HepG2 (cell line): Measurements from ENCODE around the gene KDELR3. TPM values are rescaled to one million over a fixed set of nuclear protein-coding genes. Genes with fewer than 3 reads are reported as not detected.

ENCODE experiments used
- ATAC-seq: fragments of 200-7000 bp; cut with Tn5 transposase; 3 replicates; pipeline ENCODE4 v1.9.1; 2020; ENCODE audit warnings: mild to moderate bottlenecking, moderate library complexity
- BruUV-seq: library from RNA; stranded (reverse); fragments of 400-500 nt; replicated peaks from 2 replicates; lab custom pipeline; 2021; lab: Mats Ljungman, UMichigan
- CTCF ChIA-PET: fragments of 300-600 bp; formaldehyde crosslinking; extraction: SDS; loops from one replicate; lab custom pipeline; 2021; ENCODE audit warnings: low total read pairs, inconsistent platforms, low intra/inter-chr PET ratio; lab: Yijun Ruan, JAX
- POLR2A ChIA-PET: fragments of 350-600 bp; sonication (Branson Sonifier 250); formaldehyde crosslinking; loops from one replicate; lab custom pipeline; 2020; ENCODE audit warnings: antibody characterized with exemption, inconsistent platforms; lab: Yijun Ruan, JAX
- DNase-seq: peaks from one replicate; pipeline ENCODE4 v3.0.0-alpha.2; 2015; ENCODE audit warnings: low spot score
- FAIRE-seq: peaks from 3 replicates; lab custom pipeline; 2011; peaks lifted over from hg19 to GRCh38; lab: Jason Lieb, UNC
- H2AFZ ChIP-seq: one replicate; pipeline ENCODE4 v1.6.1; 2011; ENCODE audit warnings: low read length, inconsistent platforms
- H3K27ac ChIP-seq: fragments of 300-600 bp; 3 replicates; pipeline ENCODE4 v1.8.0; 2011; ENCODE audit warnings: mixed run types, mild to moderate bottlenecking, mixed read lengths, low read length, inconsistent platforms; ENCODE audit not compliant: insufficient read depth; ENCODE audit errors: extremely low read length
- H3K27me3 ChIP-seq, 2 experiments: fragments of 200-600 bp in 1 of 2; 2 replicates in 1 of 2; 3 replicates in 1 of 2; pipeline versions ENCODE4 v1.6.0 to v1.8.0; 2011; ENCODE audit warnings: low read length in 2 of 2, mild to moderate bottlenecking in 2 of 2, moderate library complexity in 2 of 2, inconsistent platforms in 1 of 2; ENCODE audit not compliant: insufficient read depth in 2 of 2, control insufficient read depth in 1 of 2
- H3K36me3 ChIP-seq, 2 experiments: fragments of 200-600 bp in 1 of 2; replicated peaks in 1 of 2; 2 replicates in 1 of 2; 3 replicates in 1 of 2; pipeline versions ENCODE4 v1.5.1 to v1.8.0; 2011; ENCODE audit warnings: low read length in 2 of 2, inconsistent platforms in 1 of 2; ENCODE audit not compliant: insufficient read depth in 2 of 2, control insufficient read depth in 1 of 2
- H3K4me1 ChIP-seq: 2 replicates; pipeline ENCODE4 v1.5.1; 2012; ENCODE audit warnings: low read length, inconsistent platforms; ENCODE audit not compliant: insufficient read depth
- H3K4me2 ChIP-seq: 2 replicates; pipeline ENCODE4 v1.6.0; 2011; ENCODE audit warnings: low read depth, low read length, inconsistent platforms
- H3K4me3 ChIP-seq, 3 experiments: fragments of 200-600 bp in 1 of 3; sonication (generic), shearing (Covaris generic) in 1 of 3; replicated peaks in 1 of 3; 2 replicates each; pipeline ENCODE4 v1.5.1; 2011 to 2016; ENCODE audit warnings: low read length in 3 of 3, inconsistent platforms in 2 of 3, low read depth in 2 of 3, mild to moderate bottlenecking in 2 of 3, control low read depth in 1 of 3, mixed read lengths in 1 of 3; ENCODE audit not compliant: insufficient read depth in 1 of 3
- H3K79me2 ChIP-seq: one replicate; pipeline ENCODE4 v1.6.1; 2011; ENCODE audit warnings: low read length, inconsistent platforms; ENCODE audit not compliant: insufficient read depth
- H3K9ac ChIP-seq: 2 replicates; pipeline ENCODE4 v1.6.0; 2011; ENCODE audit warnings: mild to moderate bottlenecking, low read depth, low read length, inconsistent platforms; ENCODE audit not compliant: insufficient read depth
- H3K9me3 ChIP-seq: 2 replicates; pipeline ENCODE4 v1.5.1; 2012; ENCODE audit warnings: mild to moderate bottlenecking, low read length
- H4K20me1 ChIP-seq: 2 replicates; pipeline ENCODE4 v1.6.0; 2011; ENCODE audit warnings: inconsistent platforms, mild to moderate bottlenecking, low read length, moderate library complexity; ENCODE audit not compliant: insufficient read depth
- EZH2 ChIP-seq: conservative IDR thresholded peaks from 2 replicates; pipeline ENCODE4 v1.6.1; 2012; ENCODE audit warnings: mild to moderate bottlenecking, low read depth, low read length, moderate library complexity
- POLR2A ChIP-seq, 2 experiments: IDR thresholded peaks; 2 replicates each; pipeline ENCODE4 v1.6.1; 2011; ENCODE audit warnings: low read depth in 2 of 2, low read length in 2 of 2, mild to moderate bottlenecking in 1 of 2, moderate library complexity in 1 of 2; ENCODE audit not compliant: insufficient read depth in 1 of 2
- SP5 ChIP-seq: IDR thresholded peaks from 2 replicates; pipeline ENCODE4 v1.6.1; 2016; ENCODE audit warnings: low read depth, borderline replicate concordance
- ZFP36L1 ChIP-seq: sonication (generic); formaldehyde crosslinking; IDR thresholded peaks from 2 replicates; pipeline ENCODE4 v1.8.0; 2022; ENCODE audit warnings: mild to moderate bottlenecking, missing genetic modification reagents, moderate library complexity
- ZNF629 ChIP-seq: sonication (generic); formaldehyde crosslinking; conservative IDR thresholded peaks from 2 replicates; pipeline ENCODE4 v1.5.0; 2020; ENCODE audit warnings: missing genetic modification reagents
- ZNF674 ChIP-seq: sonication (generic); formaldehyde crosslinking; IDR thresholded peaks from 2 replicates; pipeline ENCODE4 v1.5.0; 2020; ENCODE audit warnings: low read depth, mild to moderate bottlenecking, missing genetic modification reagents
- WGBS: methylation state at CpG from one replicate; pipeline ENCODE4 v1.1.6; 2017; ENCODE audit warnings: low lambda C conversion rate; 5-methylcytosine and 5-hydroxymethylcytosine counted together
- in situ Hi-C: cut with HindIII; loops from 2 replicates; pipeline ENCODE4 v1.10.0; 2017; ENCODE audit warnings: low pct_unique_long_range_greater_than_20kb; ENCODE audit not compliant: extremely low pct_ligation_motif_present
- intact Hi-C: fragments of 100-400 bp; cut with micrococcal nuclease; formaldehyde crosslinking; loops from one replicate; pipeline ENCODE4 v1.10.0; 2022; ENCODE audit not compliant: unreplicated experiment
- polyA plus RNA-seq, 8 experiments: library from polyadenylated mRNA; depleted of rRNA in 3 of 8; stranded (reverse) in 7 of 8; unstranded in 1 of 8; fragments of >200 nt; fragmentation: Illumina TruSeq in 4 of 8; extraction: Trizol in 4 of 8; gene quantifications; 2 replicates each; pipeline versions ENCODE4 v1.2.1 to v1.2.3, GENCODE V29; 2011 to 2016; ENCODE audit warnings: low read depth in 4 of 8, missing spikeins in 1 of 8, mixed read lengths in 1 of 8; ENCODE audit not compliant: insufficient read depth in 1 of 8
- total RNA-seq, 5 experiments: library from RNA; depleted of rRNA; stranded (reverse); fragments of >200 nt; fragmentation: Illumina TruSeq; extraction: Trizol; gene quantifications; 2 replicates each; pipeline ENCODE4 v1.2.3, GENCODE V29; 2016; ENCODE audit warnings: low read depth in 1 of 5

KDELR3 gene
- total and polyA plus RNA-seq, 2 of the 13 experiments (the other 11 are each of a cell fraction or from before 2014, with no cell fraction given), result 24.2 to 65.7 TPM

DNA sequence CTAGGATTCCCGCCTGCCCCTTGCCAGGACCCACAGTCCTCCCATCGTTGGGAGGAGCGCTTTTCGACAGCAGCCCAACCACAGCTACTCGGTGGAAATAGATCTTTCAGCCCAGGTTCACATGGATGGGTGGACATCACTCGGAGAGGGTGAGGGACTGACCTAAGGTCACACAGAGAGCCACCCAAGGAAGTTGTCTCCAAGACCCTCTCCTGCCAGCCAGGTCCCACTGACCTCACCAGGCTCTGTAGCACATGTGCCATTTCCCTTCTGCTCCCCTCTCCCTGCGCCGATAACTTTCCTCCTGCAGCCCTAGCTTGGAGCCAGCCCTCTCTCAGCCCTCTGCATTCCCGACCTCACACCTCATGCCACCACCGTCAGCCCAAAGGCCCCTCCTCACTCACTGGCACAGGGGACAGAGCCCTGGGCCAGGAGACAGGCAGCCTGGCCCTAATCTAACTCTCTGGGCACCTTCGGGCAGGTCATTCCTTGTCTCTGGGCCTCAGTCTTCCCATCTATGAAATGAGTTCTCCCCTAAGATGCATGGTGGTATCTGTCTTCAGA, 17.6 kb upstream of the KDELR3 start:
- intact Hi-C loops (no loop called here), in situ Hi-C loops (no loop called here)
- Histone ChIP-seq H2AFZ (no peak overlapping the region), H3K4me3 (no peak overlapping the region), H3K36me3 (no peaks in the 10 kb centered on the region), H3K4me2 (no peak overlapping the region), H3K9me3 (no peaks in the 10 kb centered on the region), H3K79me2 (no peaks in the 10 kb centered on the region), H3K27ac (no peak overlapping the region), H3K27me3 (peaks cover 14 to 72% of the 10 kb centered on the region in 2 experiments), H4K20me1 (no peaks in the 10 kb centered on the region), H3K4me1 (peaks cover 6% of the 10 kb centered on the region; the same call in 1 of the 2 replicates), H3K9ac (no peak overlapping the region)
- FAIRE-seq (no peak), ATAC-seq (no peak), DNase-seq (no peak)
- no TSS peak for BruUV-seq
- ChIA-PET CTCF (no interaction called here), POLR2A (interaction anchor here (1.1 kb wide), 1 partner anchor 13 kb away, joined by 3 read pairs; no protein-coding TSS in a partner anchor)
- 27% methylated on average over 5 of the region's 11 CpGs for WGBS
- TF ChIP-seq SP5 (CRISPR knock-in tag) (no peak), ZNF629 (CRISPR knock-in tag) (peak; percentile 37; the same call in 1 of the 2 replicates)

DNA sequence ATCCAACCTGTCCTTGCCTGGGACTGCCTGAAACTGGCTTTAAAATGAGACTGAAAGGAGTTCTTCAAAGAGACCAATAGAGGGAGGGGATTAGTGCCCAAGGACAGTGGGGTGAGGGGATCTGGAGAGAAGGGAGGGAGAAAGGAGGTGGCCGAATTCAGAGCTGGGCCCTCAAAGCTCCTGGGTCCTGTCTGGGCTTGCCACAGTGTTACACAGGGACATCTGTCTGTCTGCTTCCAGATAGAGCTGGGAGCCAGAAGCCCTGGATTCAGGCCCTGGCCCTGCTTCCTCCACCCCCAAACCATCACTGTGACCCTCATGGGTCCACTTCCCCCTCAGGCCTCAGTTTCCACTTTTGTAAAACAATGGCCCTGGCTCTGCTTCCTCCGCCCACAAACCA, 16.5 kb upstream of the KDELR3 start:
- Histone ChIP-seq H3K27ac (no peak overlapping the region), H2AFZ (no peak overlapping the region)
- TF ChIP-seq ZNF674, result no peak
- no peak for TF ChIP-seq ZFP36L1 (CRISPR knock-in tag)
- TF ChIP-seq EZH2, result 0 out of 2 replicates have a peak, but pooled peaks have one; percentile 35
- TF ChIP-seq POLR2A (IDR thresholded peaks at IDR 0.05; ENCODE audit: insufficient read depth in 1 of 2, low read depth in 2 of 2, low read length in 2 of 2), result no peak
- TF ChIP-seq, all 625 proteins: peak for 1
- FAIRE-seq (no peak), DNase-seq (no peak), ATAC-seq (no peak)
- Histone ChIP-seq H3K4me2 (no peak overlapping the region), H3K79me2 (no peaks in the 10 kb centered on the region), H3K27me3 (peaks cover 18 to 66% of the 10 kb centered on the region in 2 experiments), H4K20me1 (no peaks in the 10 kb centered on the region), H3K36me3 (no peaks in the 10 kb centered on the region), H3K9ac (no peak overlapping the region), H3K9me3 (no peaks in the 10 kb centered on the region), H3K4me3 (no peak overlapping the region), H3K4me1 (peaks cover 10% of the 10 kb centered on the region)
- CTCF ChIA-PET, result no interaction called here
- intact Hi-C loops (no loop called here), in situ Hi-C loops (no loop called here)
- WGBS, result 46% methylated on average over 2 of the region's 2 CpGs
- POLR2A ChIA-PET, result no interaction called here
- no TSS peak for BruUV-seq
